NCI-H1105 treated with DMSO at 0.1 percent for 48 hours (cell line): Measurements from ENCODE around the gene ZNF846.
"Not testable (repeated sequence)": the region's sequence is repeated elsewhere in the genome, so short reads cannot be mapped to it uniquely, and the experiment has no call there.

Experiments
- DNase-seq: peaks from one replicate; lab custom pipeline; 2025; lab: John Stamatoyannopoulos, UW

Gene ZNF846

DNA sequence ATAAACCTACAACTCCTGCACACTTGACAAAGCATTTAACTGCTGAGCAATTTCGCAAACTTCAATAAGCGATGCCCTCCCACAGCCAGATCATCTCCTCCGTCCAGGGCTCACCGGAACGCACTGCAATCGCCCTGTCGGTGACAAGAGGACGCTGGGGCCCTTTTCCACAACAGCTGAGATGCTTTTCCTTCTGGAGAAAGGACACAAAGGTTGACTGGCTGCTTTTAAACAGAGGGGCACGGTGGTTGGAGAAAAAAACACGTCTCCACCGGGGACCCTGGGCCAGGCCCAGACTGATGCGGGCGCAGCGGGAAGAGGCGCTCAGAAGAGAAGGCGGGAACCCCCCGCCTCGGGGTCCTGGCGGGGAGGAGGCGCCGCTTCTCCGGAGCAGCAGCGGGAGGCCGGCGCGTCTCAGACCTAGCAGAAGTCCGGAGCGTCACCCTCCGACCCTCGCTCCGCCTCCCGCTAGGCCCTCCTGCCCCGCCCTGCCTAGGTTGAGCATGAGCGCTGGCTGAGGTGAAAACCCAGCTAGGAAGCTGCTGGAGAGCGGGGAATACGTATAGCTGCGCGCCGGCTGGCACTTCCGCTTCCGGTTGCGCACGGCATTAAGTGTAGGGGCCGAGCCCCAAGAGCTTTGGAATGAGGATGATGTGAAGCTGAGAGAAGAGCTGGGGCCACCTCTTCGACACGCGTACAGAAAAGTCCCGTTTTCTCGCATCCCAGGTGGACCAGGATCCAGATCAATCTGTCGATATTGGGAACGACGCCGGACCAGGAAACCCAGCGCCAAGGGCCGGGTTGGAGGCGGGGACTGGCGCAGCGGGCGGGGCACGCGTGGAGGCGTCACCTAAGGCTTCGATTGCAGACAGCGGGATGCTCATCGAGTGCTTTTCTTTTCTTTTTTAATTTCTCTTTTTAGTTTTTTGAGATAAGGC lies at the start of gene ZNF846:
Gene ZNF846 (minus strand): TSS at position 564 of the 938 bp plus-strand sequence. CDS start 3,788 bp downstream, outside the sequence.
- DNase-seq: peak; percentile 94

DNA sequence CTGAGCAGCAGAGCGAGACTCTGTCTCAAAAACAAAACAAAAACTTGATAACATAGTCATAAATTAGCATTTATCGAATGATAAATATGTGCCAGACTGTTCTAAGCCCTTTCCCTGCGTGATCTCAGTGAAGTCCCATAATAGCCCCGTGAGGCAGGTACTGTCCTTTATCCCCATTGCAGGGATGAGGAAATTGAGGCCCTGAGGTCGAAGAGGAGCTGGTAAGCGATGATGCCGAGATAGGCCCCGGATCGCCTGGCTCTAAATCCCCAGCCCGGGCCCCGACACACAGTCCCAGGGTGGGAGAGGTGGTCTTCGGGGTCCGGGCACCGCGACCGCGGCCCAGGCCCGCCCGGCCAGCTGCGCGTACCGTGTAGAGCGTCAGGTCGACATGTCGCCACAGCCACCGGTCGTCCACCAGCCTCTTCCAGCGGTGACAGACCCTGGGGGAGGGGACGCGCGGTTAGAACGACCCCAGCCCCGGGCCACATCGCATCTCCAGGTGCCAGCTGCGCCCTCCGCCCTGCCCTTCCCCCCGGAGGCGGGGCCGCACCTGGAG lies 49.7 kb upstream of the ZNF846 start:
- DNase-seq: no peak

DNA sequence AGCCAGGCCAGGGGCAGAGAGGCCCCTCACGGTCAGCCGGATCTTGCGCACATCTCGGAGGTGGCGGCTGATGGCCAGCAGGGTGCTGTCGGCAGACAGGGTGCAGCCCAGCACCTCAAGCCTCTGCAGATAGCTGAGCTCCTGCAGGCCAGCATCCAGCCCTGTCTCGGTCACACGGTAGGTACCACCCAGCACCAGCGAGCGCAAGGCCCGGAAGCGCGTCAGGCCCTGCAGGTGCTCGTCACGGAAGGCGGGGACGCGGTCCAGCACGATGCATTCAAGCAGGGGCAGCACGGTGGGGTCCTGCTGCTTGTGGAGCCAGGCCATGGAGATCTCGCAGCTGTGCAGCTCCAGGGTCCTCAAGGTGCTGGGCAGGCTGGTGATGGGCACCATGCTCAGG lies 42.6 kb upstream of the ZNF846 start:
- no peak for DNase-seq

GRCh38 chr19:9808855-9809824 lies 40.6 kb upstream of the ZNF846 start:
- no peak for DNase-seq

- DNase-seq: no peak
Measured at GRCh38 chr19:9806803-9807202, 38.3 kb upstream of the ZNF846 start.

- DNase-seq: no peak
Measured at GRCh38 chr19:9801976-9802375, 33.4 kb upstream of the ZNF846 start.

GRCh38 chr19:9799162-9799561 lies 30.6 kb upstream of the ZNF846 start:
- DNase-seq: no peak

- no peak for DNase-seq
Measured at GRCh38 chr19:9797871-9798270, 29.3 kb upstream of the ZNF846 start.

DNA sequence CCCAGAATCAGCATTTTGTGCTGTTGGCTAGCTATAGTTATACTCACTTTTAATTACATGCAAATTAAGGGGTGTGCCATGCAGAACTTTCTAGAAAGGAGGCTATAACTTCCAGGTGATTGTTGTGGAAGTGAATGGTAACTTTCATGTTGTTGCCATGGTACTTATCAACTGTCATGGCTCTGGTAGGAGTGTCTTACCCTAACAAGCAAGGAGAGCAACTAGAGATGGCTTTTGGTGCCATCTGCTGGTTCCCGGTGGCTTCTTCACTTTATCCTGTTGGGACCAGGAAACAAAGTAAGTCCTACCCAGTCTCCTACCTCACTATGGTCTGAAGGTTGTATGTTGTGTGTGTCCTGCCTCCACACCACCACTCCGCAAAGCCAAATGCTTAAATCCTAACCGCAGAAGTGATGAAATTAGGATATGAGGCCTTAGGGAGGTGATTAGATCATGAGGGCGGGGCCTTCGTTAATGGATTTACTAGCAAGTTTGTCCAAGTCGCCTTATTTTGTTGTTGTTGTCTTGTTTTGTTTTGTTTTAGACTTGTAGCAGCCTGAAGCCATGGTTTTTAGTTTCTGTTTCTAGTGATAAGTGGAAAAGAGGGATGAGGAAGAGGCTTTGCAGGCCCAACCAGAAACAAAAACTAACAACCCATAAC lies 27.7 kb upstream of the ZNF846 start:
- peak; percentile 83 for DNase-seq

GRCh38 chr19:9793071-9793591 lies 24.6 kb upstream of the ZNF846 start:
- no peak for DNase-seq

DNA sequence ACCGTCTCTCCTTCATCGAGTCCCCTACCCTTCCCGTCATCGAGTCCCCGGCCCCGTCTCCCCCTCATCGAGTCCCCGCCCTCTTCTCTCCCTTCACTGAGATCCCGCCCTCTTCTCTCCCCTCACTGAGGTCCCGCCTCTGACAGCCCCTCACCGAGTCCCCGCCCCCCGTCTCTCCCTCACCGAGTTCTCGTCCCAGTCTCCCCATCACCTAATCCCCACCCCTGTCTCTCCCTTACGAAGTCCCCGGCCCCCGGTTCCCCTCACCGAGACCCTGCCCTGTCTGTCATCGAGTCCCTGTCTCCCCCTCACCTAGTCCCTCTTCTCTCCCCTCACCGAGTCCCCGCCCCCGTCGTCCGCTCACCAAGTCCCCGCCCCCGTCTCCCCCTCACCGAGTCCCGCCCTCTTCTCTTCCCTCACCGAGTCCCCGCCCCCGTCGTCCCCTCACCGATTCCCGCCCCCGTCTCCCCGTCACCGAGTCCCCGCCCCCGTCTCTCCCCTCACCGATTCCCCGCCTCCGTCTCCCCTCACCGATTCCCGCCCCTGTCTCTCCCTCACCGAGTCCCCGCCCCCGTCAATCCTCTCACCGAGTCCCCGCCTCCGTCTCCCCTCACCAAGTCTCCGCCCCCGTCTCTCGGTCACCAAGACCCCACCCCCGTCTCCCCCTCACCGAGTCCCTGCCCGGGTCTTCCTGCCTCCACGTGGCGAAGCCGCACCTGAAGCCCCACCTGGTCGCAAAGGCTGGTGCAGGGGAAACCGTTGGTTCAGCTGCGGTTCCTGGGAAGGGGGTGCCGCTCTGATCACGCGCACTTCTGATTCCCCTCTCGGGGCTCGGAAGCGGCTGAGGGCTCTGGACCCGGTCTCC lies 23.9 kb upstream of the ZNF846 start:
- peak; percentile 50 for DNase-seq

GRCh38 chr19:9791552-9792205 lies 23.1 kb upstream of the ZNF846 start:
- peak; percentile 69 for DNase-seq

DNA sequence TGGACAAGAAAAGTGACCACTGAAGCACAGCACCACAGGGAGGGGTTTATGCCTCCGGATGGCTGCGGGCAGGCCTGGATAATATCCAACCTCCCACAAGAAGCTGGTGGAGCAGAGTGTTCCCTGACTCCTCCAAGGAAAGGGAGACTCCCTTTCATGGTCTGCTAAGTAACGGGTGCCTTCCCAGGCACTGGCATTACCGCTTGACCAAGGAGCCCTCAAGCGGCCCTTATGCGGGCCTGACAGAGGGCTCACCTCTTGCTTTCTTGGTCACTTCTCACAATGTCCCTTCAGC lies 22.5 kb upstream of the ZNF846 start:
- not testable (repeated sequence) for DNase-seq

DNA sequence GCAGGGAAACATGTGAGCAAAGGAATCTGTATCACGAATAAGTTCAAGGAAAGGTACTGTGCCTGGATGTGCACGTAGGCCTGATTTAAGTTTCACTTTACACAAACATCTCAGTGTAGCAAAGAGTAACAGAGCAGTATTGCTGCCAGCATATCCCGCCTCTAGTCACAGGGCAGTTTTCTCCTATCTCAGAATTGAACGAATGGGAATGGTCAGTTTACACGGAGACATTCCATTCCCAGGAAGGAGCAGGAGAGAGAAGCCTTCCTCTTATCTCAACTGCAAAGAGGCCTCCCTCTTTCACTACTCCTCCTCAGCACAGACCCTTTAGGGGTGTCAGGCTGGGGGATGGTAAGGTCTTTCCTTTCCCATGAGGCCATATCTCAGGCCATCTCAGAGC lies 21.0 kb upstream of the ZNF846 start:
- not testable (repeated sequence) for DNase-seq

GRCh38 chr19:9789066-9789465 lies 20.5 kb upstream of the ZNF846 start:
- DNase-seq: no peak

DNA sequence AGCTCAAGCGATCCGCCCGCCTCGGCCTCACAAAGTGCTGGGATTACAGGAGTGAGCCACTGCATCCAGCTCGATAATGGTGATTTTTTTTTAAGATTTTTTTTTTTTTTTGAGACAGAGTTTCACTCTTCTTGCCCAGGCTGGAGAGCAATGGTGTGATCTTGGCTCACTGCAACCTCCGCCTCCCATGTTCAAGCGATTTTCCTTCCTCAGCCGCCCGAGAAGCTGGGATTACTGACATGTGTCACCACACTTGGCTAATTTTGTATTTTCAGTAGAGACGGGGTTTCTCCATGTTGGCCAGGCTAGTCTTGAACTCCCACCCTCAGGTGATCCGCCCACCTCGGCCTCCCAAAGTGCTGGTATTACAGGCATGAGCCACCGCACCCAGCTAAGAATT lies 20.1 kb upstream of the ZNF846 start:
- DNase-seq: not testable (repeated sequence)

DNA sequence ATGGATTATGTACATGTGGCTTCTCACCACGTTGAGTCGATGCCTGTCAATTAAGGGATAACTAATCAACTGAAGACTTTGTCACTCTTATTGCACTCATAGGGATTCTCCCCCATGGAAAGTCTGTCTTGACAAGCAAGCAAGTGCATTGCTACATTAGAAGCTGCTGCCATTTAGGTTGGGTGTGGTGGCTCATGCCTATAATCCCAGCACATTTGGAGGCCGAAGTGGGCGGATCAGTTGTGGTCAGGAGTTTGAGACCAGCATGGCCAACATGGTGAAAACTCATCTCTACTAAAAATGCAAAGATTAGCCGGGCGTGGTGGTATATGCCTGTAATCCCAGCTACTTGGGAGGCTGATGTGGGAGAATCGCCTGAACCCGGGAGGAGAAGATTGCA lies 18.3 kb upstream of the ZNF846 start:
- no peak for DNase-seq

DNA sequence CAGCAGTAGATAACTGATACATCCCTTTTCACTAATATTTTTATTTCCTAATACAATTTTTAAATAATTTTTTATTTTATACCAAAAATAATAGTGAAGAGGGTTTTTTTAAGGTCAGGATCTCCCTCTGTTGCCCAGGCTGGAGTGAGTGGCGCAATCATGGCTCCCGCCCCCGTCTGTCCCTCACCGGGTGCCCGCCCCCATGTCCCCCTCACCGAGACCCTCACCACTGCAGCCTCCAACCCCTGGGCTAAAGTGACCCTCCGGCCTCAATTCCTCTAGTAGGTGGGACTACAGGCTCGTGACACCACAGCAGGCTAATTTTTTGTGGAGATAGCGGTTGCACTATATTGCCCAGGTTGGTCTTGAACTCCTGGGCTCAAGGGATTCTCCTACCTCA lies 17.8 kb upstream of the ZNF846 start:
- no peak for DNase-seq

DNA sequence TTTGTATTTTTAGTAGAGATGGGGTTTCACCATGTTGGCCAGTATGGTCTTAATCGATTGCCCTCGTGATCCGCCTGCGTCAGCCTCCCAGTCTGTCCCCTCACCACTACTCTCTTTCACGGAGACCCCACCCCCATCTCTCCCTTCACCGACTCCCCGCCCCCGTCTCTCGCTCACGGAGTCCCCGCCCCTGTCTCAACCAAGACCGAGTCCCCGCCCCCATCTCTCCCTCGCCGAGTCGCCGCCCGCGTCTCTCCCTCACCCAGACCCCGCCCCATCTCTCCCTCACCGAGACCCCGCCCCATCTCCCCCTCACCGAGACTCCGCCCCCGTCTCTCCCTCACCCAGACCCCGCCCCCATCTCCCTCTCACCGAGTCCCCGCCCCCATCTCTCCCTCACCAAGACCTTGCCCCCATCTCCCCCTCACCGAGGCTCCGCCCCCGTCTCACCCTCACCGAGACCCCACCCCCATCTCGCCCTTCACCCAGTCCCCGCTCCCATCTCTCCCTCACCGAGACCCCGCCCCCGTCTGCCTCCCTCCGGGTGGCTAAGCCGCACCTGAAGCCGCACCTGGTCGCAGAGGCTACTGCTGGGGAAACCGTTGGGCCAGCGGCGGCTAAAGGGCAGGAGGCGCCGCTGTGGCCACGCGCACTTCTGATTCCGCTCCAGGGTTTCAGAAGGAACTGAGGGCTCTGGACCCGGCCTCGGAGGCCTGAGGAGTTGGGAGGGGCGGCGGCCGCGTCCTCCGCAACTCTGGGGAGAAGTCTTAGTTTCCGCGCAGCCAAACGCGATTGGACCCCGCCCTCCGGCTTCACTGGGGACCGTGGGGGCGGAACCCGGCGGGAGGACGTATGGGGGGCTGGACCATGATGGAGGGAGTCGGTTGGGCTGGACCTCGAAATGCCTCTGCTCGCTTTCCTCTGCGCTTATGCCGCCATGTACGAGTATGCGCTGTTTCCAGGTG lies 17.1 kb upstream of the ZNF846 start:
- DNase-seq: peak; percentile 69
